ENCODE results near the gene IMP3. TPM values are rescaled to one million over a fixed set of nuclear protein-coding genes. Genes with fewer than 3 reads are reported as not detected.
A peak's percentile ranks its signal among the peaks of the same experiment; 100 is the strongest.

Gene IMP3
- total RNA-seq, 1 experiment from 2014 or later = 58.0 TPM

GRCh38 chr15:75671730-75672602 is 31.9 kb upstream of the IMP3 start:
- H3K27me3 Mint-ChIP-seq (ENCODE audit: insufficient read depth, unreplicated experiment) = no peaks in the 10 kb centered on the region
- no peak overlapping the region for H3K27ac Mint-ChIP-seq (ENCODE audit: low read depth, unreplicated experiment)
- DNase-seq (ENCODE audit: unreplicated experiment) = no peak
- H3K4me1 Mint-ChIP-seq (ENCODE audit: insufficient read depth, unreplicated experiment) = peaks cover 21% of the 10 kb centered on the region
- intact Hi-C loops (cut with micrococcal nuclease) = no loop called here
- POLR2A ChIA-PET = interaction anchor here (0.9 to 2.1 kb wide), 6 partner anchors 11 to 52 kb away, joined by 4 to 8 read pairs (median 4); partner anchors contain the start of genes IMP3 and SNX33
- H3K4me3 Mint-ChIP-seq (ENCODE audit: unreplicated experiment) = no peak overlapping the region
- no peaks in the 10 kb centered on the region for H3K9me3 Mint-ChIP-seq (ENCODE audit: unreplicated experiment)
- no peaks in the 10 kb centered on the region for H3K36me3 Mint-ChIP-seq (ENCODE audit: insufficient read depth, unreplicated experiment)
- CTCF ChIA-PET = interaction anchor here (0.6 to 1.8 kb wide), 7 partner anchors 10 to 459 kb away, joined by 3 to 7 read pairs (median 3); no protein-coding TSS in a partner anchor
- TF ChIP-seq CTCF (IDR thresholded peaks at IDR 0.05; ENCODE audit: unreplicated experiment) = no peak
- no TSS peak for BruUV-seq (replicated peaks)

GRCh38 chr15:75669879-75670212 is 29.8 kb upstream of the IMP3 start:
- no peak for DNase-seq (ENCODE audit: unreplicated experiment)
- no peak for TF ChIP-seq CTCF (IDR thresholded peaks at IDR 0.05; ENCODE audit: unreplicated experiment)
- intact Hi-C loops (cut with micrococcal nuclease) = no loop called here
- H3K9me3 Mint-ChIP-seq (ENCODE audit: unreplicated experiment) = peaks cover 7% of the 10 kb centered on the region
- no peaks in the 10 kb centered on the region for H3K36me3 Mint-ChIP-seq (ENCODE audit: insufficient read depth, unreplicated experiment)
- H3K27ac Mint-ChIP-seq (ENCODE audit: low read depth, unreplicated experiment) = peak overlapping the region; percentile 78
- H3K4me3 Mint-ChIP-seq (ENCODE audit: unreplicated experiment) = no peak overlapping the region
- ChIA-PET CTCF (interaction anchor here (1.0 to 1.7 kb wide), 2 partner anchors 11 to 30 kb away, joined by 3 to 5 read pairs; partner anchors contain the start of gene IMP3), POLR2A (interaction anchor here (0.7 to 7.0 kb wide), 6 partner anchors 18 to 217 kb away, joined by 3 to 111 read pairs (median 14); partner anchors contain the start of genes IMP3, PTPN9, SIN3A and SNX33)
- no TSS peak for BruUV-seq (replicated peaks)
- H3K4me1 Mint-ChIP-seq (ENCODE audit: insufficient read depth, unreplicated experiment) = peaks cover 40% of the 10 kb centered on the region
- no peaks in the 10 kb centered on the region for H3K27me3 Mint-ChIP-seq (ENCODE audit: insufficient read depth, unreplicated experiment)

GRCh38 chr15:75669191-75669878 is 29.3 kb upstream of the IMP3 start:
- BruUV-seq (replicated peaks) = no TSS peak
- Mint-ChIP-seq H3K27me3 (ENCODE audit: insufficient read depth, unreplicated experiment) (no peaks in the 10 kb centered on the region), H3K4me3 (ENCODE audit: unreplicated experiment) (no peak overlapping the region), H3K27ac (ENCODE audit: low read depth, unreplicated experiment) (peak overlapping the region; percentile 78), H3K36me3 (ENCODE audit: insufficient read depth, unreplicated experiment) (no peaks in the 10 kb centered on the region), H3K4me1 (ENCODE audit: insufficient read depth, unreplicated experiment) (peaks cover 45% of the 10 kb centered on the region), H3K9me3 (ENCODE audit: unreplicated experiment) (peaks cover 7% of the 10 kb centered on the region)
- CTCF ChIA-PET = interaction anchor here (0.8 to 1.7 kb wide), 6 partner anchors 15 to 218 kb away, joined by 4 to 7 read pairs (median 5); partner anchors contain the start of genes IMP3 and SIN3A
- POLR2A ChIA-PET = interaction anchor here (0.6 to 7.0 kb wide), 10 partner anchors 17 to 261 kb away, joined by 3 to 111 read pairs (median 4); partner anchors contain the start of genes IMP3, PTPN9, SIN3A and SNUPN
- TF ChIP-seq CTCF (IDR thresholded peaks at IDR 0.05; ENCODE audit: unreplicated experiment) = no peak
- intact Hi-C loops (cut with micrococcal nuclease) = no loop called here
- DNase-seq (ENCODE audit: unreplicated experiment) = peak; percentile 92
